HG03280 (cell line): ENCODE results near the gene GTF3C5.
"Not testable (repeated sequence)": the region's sequence is repeated elsewhere in the genome, so short reads cannot be mapped to it uniquely, and the experiment has no call there.

Experiments used
- ATAC-seq: cut with Tn5 transposase; IDR thresholded peaks from one replicate; pipeline ENCODE4 v1.9.1; 2021; ENCODE audit warnings: mild to moderate bottlenecking, moderate library complexity; ENCODE audit not compliant: unreplicated experiment

The GTF3C5 gene

DNA sequence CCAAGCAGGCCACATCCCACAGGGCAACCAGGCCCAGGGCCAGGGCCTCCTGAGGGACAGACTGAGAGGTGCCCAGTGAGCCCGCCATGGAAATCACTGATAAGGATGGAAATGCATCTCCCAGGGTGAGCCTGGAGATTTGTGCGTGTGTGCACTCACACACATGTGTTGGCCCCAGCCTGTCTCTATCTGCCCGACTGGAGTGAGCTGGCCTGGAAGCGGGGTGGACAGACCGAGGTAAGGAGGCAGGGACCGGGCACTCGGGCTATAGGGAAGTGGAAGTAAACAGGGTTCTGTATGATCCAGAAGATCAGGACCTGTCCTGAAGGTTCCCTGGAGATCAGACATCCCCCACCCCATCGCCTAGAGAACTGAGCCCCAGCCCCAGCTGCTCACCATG lies 34.9 kb upstream of the GTF3C5 start:
- no peak for ATAC-seq

DNA sequence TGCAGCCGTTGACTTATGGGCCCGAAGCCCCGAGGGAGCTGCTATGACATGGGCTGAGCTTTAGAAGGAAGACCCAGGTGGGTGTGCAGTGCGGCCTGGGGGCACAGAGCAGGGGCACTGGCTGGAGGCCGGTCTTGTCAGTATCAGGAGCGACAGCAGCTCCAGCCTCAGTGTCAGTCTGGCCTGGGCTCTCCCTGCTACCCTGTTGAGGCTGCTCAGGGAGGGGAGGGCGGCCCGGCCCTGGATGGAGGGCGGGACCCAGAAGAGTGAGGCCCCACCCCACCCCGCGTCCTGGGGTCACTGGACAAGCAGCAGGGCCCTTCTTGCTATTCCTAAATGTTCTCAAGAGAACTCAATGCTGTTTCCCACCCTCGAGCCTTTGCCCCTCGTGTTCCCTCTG lies 34.3 kb upstream of the GTF3C5 start:
- no peak for ATAC-seq

DNA sequence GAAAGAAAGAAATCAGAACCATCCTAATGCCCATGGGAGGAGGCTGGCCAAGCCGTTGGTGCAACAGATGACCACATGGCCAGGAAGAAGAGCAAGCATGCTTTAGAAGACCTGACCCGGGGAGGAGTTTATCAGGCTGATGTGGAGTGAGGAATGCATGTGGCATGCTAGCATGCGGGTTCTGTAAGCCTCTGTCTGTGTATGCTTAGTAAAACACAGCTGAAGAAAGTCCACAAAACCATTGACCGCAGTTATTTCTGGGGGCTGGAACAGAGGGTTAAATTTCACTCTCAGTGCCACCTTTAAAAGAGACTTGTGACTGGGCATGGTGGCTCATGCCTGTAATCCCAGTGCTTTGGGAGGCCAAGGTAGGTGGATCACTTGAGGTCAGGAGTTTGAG lies 33.2 kb upstream of the GTF3C5 start:
- no peak for ATAC-seq

DNA sequence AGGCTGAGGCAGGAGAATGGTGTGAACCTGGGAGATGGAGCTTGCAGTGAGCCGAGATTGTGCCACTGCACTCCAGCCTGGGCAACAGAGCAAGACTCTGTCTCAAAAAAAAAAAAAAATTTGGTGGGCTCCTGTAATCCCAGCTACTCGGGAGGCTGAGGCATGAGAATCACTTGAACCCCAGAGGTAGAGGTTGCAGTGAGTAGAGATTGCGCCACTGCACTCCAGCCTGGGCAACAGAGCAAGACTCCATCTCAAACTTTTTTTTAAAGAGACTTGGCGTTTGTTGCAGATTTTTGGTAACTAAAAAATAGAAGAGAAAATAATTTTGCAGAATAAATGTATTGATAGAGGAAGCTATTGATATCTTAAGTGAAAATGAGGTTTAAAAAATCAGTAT lies 32.6 kb upstream of the GTF3C5 start:
- not testable (repeated sequence) for ATAC-seq

DNA sequence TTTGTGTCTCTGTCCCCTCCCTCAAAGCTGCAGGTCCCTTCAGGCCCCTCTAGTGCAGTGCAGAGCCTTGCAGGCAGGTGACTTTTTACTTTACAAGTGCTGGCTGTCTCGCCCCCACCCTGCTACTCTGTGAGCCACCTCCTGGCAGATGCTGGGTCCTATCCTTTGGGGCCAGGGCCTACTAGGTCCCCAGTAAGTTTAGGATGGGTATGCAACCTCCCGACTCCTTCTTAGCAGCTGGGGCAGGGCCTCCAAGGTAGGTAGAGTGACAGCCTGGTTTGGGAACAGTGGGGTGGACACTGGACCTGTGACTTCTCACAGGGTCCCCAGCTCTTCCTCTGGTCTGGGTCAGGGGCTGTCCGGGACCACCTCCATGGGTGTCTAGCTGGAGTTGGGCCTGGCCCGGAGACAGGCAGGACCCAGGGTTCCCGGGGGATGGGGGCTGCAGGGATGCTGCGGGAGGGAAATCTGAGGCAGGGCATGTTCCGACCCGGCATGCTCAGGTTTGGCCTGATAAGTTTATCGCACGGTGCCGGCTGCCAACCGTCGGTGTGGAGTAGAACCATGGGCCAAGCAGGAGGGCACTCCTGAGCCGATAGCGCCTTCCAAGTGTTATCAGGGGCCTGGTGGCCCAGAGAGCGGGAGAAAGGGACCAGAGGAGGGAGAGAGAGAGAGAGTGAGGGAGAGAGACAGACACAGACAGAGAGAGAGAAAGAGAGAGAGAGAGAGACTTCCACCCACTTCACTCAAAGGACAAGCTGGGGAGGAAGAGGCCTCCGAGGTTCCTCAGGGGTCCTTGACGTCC lies 31.8 kb upstream of the GTF3C5 start:
- no peak for ATAC-seq

DNA sequence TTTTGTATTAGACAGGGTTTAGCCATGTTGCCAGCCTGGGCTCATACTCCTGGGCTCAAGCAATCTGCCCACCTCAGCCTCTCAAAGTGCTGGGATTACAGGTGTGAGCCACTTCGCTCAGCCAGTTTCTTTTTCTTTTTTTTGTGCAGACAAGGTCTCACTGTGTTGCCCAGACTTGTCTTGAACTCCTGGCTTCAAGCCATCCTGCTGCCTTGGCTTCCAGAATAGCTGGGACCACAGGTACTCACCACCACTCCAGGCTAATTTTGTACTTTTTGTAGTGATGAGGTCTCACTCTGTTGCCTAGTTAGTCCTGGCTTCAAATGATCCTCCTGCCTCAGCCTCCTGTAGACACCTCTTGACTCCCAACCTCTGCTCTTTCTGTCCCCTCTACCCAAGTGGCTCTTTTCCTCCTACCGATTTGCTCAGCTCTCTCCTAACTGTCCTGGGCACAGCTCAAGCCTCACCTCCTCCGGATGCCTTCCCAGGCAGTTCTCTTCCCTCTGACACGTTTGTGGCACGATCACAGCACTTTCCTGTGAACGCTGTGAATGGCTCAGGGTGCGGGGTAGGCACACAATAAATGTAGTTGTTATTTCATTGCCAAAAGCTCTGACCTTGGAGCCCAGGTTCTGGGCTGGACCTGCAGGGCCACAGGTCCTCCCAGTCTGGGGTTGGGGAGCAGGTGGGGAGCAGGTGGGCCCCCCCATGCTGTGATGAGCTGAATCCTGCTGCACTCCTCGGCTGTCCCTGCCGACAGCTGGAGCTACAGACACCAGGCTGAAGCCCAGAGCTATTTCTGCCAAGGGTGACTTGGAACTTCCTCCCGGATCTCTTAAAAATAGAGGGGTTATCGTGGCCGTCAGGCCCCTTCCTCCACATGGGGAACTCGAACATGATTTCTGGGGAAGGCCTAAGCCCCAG lies 28.4 kb upstream of the GTF3C5 start:
- ATAC-seq = no peak

DNA sequence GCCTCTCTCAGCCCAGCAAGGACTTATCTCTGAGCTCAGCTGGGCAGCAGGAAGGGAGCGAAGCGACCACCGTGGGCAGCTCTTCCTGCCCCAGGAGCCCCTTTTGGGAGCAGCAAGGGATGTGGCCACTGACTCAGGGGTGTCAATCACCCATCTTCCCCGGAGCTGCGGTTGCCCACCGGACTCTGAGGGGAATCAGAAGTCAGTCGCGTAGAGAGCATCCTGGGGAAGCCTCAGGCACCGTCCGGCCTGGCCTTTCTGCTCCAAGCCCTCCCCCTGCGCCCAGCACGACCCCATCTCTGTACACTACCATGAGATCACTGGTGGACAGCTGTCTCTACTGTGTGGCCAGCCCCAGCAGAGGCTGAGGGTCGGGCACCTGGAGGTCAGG lies 27.7 kb upstream of the GTF3C5 start:
- ATAC-seq = no peak

DNA sequence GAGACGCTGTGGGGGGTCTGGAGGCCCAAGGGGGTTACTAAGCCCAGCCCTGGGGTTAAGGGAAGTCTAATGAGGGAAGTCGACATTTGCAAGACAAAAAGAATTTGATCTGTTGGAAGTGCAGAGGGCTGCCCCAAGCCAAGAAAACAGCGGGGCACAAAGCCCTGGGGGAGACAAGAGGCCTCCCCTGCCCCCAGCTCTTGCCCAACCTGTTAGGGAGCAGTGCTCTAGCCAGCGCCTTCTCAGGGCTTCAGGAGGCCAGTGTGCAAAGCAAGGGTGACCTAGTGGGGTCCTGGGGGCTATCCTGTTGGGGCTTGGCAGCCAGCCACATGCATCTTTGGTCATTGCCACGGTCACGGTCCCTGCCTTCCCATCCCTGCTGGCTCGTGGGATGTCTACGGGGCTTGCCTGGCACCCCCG lies 27.1 kb upstream of the GTF3C5 start:
- ATAC-seq = no peak

DNA sequence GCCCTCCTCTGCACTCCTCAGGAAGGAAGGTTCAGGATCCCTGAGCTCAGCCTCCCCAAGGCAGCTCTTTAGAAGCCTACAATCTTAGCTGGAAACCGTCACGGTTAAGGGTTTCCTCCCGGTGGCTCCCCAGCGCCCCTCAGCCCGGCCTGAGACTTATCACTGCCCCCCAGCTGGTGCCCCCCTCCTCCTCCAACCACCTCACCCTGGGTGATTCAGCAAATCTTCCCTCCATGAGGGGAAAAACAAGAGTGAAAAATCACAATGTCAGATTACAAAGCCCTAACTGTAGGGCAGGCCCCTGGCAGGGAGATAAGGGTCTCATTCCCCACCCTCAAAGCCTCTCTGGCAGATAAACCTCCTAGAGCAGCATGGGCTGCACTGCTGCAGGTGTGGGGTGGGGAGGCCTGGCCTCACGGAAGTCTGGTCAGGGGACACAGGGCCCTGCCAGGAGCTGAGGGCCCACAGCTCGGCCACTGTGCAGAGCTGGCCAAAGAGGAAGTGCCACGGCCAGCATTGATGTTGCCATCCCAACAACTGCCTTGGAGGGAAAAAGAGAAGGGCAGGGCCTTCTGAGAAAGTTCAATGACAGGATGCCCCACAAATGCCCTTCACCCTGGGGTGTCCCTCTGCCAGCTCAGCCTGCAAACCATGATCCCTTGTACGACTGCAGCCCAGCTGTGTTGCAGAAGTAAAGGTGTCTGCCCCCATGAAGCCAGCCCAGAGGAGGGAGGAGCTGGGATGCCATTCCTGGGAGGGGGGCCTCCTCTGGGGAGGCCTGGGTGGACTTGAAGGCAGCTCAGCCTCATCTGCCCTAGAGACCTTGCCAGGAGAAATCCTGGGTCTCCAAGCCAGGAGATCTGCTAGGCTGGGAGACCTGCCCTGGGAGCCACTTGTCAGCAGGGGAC lies 26.5 kb upstream of the GTF3C5 start:
- ATAC-seq = no peak

DNA sequence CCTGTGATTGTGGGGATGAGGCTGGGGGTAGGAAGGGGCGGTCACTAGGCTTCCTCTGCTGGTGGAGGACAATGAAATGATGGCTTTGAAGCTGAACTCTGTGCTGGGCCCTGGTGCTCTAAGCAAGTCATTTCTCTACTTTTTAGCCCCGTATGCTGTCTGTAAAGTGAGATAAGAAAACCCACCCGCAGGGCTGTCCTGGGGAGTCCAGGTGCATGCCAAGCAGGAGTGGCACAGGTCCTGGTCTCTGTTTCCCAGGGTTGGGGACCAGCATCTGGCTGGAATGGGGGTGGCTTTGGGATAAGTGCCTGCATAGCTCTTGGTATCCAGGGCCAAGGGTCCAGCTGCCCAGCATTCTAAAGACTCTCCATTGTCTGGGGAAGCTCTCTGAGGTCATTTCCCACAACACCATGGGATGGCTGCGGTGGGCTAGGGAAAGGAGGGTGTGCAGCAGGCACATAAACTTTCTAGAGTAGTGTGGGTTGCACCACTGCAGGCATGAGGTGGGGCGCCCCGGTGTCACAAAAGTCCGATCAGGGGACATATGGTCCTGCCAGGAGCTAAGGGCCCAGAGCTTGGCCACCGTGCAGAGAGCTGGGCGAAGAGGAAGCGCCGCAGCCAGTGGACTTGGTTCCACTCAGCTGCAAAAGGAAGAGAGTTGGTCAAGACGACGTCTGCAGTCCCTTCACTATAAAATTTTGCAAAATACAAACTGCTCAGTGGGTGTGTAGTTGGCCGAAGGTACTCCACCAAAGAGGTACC lies 25.6 kb upstream of the GTF3C5 start:
- no peak for ATAC-seq

DNA sequence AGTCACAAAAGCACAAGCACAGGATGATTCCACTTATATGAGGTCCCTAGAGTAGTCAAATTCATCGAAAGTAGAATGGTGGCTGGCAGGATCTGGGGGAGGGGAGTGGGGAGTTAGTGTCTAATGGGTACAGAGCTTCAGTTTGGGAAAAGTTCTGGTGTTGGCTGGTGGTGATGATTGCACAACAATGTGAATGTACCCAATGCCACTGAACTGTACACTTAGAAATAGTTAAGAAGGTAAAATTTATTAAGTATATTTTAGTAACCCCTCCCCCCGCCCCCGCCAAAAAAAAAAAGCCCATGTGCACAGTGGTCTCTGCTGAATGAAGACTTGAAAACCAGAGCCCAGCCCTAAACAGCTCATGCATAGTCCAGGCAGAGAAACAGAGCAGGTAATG lies 24.8 kb upstream of the GTF3C5 start:
- ATAC-seq = no peak

DNA sequence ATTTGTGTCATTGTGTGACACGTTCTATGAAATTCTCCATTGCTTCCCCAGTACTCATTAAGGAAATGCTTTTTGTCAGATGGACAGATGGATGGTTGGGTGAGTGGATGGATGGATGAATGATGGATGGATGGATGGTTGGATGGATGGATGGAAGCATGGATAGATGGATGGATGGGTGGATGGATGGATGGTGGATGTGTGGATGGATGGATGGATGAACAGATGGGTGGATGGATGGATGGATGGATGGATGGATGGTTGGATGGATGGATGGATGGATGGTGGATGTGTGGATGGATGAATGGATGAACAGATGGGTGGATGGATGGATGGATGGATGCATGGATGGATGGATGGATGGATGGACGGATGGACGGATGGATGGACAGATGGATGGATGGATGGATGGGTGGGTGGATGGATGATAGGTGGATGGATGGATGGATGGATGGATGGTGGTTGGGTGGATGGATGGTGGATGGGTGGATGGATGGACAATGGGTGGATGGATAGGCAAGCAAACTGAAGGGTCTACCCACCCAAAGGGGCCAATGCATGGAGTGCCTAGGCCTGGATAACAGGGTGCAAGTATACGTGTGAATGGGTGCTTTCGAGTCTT lies 24.0 kb upstream of the GTF3C5 start:
- ATAC-seq = no peak

DNA sequence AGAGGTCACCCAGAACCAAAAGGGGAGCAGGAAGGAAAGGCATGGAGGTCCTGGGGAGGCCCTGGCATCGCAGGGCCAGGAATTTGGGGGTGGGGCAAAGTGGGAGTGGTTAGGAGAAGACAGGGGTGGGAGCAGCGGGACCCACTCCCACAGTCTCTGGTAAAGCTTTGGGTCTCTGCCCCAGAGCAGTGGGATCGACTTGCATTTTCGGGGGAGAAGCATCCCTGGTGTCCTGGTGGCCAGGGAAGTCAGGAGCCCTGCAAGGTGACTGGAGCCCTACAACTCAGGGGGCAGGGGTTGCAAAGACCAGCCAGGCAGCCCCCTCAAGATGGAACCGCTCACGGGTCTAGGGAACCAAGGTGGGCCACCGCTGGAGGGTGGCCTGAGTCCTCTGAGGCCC lies 22.4 kb upstream of the GTF3C5 start:
- ATAC-seq = no peak

DNA sequence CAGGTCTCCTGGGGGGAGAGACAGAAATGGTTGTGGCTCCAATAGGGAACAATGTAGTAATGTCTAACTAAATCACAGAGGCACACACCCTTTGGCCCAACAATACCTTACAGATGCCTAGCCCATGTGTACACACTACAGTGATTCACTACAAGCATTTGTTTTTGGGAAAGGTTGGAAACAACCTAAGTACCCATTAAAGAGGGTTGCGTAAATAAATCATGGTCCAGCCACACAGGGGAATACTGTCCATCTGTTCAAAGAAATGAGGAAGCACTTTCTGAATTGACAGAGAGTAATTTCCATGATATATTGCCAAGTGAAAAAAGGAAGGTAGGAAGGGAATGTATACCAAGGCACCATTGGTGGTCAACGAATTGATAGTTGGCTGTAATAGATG lies 22.0 kb upstream of the GTF3C5 start:
- ATAC-seq = no peak

DNA sequence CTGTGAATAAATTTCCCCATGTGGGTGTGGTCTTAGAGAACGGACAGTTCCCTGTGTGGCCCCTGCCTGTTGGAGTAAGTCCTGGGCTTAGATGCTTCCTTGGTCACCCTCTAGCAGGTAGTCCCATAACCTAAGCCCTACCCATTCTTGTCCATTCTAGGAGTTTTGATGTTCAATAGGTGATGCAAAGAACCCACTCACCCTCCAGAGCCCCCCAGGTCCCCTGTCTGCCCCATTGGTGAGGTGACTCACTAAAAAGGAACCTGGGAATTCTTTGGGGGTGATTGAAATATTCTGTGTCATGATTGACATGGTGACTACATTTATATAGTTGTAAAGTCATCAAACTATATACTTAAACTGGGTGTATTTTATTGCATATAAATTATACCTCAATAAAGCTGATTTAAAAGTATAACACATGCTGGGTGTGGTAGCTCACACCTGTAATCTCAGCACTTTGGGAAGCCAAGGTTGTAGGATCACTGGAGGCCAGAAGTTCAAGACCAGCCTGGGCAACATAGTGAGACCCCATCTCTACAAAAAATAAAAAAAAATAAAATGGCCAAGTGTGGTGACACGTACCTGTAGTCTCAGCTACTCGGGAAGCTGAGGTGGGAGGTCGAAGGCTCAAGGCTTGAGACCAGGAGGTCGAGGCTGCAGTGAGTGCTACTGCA lies 20.8 kb upstream of the GTF3C5 start:
- ATAC-seq = no peak

DNA sequence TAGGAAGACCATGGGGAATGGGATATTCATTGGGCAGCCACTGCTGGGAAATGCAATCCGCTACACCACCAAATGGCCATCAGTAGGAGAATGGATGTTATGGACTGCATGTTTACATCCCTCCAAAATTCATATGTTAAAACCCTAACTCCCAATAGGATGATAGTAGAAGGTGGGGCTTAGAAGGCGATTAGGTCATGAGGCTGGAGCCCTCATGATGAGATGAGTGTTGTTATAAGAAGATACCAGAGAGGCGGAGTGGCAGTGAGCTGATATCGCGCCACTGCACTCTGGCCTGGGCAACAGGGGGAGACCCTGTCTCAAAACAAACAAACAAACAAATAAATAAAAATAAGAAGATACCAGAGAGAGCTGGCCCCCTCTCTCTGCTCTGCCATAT lies 16.1 kb upstream of the GTF3C5 start:
- no peak for ATAC-seq

DNA sequence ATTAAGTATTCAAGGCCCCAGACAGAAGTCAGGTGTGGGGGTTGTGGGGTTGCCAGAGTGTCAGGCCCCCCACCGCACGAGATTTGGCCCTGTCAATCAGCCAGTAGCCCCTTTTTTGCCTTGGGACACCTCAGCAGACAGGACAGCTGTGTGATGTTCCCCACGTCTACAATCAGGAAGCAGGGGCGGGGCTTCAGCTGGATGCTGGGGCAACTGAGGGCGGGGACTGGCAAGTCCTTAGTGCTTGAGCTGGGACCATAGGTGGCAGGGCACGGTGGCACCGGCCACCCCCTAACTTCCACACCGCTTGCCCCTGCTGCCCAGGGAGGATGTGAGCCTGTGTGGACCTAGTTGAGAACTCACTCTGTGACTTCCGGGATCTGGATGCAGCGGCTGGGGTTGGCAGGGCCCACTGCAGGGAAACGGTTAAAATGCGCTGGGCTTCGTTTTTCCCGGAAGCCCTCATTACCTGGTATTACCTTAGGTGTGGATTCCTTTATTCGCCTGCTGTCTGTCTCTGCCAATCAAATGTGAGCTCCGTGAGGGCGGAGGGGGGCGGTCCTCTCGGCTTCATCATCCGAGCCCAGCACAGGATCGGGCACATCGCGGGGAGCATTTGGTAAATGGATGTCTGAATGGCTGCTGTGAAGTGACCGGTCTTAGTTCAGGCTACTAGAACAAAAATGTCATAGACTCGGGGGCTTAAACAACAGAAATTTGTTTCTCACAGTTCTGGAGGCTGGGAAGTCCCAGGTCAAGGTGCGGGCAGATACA lies 7.5 kb upstream of the GTF3C5 start:
- no peak for ATAC-seq

DNA sequence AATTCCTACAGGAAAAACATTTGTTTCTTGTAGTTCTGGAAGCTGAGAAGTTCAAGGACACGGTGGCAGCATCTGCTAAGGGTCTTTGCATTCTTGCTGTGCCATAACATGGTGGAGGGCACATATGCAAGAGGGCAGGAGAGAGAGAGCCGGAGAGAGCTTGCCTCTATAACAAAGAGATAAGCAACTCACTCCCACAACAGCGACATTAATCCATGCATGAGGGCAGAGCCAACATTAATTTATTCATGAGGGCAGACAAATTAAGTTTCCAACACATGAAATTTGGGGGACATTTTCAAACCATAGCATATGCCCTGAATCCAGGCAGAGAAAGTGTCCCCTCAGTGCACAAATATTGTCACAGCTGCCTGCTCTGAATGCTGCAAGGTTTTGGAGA lies 4.4 kb upstream of the GTF3C5 start:
- ATAC-seq = no peak

DNA sequence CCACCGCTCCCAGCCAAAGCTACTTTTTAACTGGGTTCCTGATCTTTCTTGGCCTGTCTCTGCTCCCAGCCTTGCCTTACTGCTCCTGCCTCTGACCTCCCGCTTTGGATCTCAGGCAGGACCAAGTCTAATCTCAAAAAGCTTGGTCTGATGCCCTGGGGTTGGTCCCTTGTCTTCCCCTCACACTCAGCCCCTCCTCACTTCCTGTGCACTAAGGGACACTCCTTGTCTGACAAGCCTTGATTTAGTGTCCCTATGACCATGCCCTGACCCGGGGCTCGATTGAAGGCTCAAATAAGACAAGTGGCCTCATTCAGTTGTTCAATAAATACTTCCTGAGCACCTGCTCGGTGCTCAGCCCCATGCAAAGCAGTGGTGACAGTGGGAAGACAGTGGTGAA lies 3.7 kb upstream of the GTF3C5 start:
- no peak for ATAC-seq
